ENCODE data around the gene TENT4B.
"Not testable (repeated sequence)": the region's sequence is repeated elsewhere in the genome, so short reads cannot be mapped to it uniquely, and the experiment has no call there.

Gene TENT4B

DNA sequence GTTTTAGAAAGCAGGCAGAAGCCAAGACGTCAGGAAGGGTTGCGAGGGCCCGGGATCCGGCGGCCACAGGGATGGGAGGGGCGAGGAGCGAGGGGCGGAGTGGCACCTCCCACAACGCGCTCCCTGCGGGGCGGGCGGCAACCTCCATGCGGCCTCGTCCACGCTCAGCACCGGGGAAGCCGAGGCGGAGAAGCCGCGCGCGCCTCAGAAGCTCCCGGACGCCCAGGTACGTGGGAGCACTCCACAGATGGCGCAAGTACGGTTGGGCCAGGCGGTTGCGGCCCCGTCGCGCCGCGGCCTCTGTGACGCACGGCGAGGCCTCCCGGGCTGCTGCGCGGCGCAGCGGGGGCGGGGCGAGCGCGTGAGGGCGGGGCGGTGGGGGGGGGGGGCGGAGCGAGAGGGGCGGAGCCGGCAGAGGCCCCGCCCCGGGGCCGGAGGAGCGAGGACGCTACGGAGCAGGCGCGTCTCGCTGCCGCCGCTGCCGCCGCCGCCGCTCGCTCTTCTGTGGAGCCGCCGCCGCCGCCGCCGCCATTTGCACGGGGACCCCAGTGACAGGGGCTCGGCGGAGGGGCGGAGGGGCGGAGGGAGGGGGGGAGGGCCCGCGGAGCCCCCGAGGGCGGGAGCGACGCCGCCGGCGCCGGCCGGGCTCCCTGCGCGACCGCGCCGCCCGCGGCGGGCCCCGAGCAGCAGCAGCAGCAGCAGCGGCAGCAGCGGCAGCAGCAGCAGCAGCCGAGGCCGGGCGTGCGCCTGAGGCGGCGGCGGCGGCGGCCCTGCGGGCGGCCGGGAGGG, at the start of gene TENT4B:
TENT4B (plus strand) TSS at position 500 of the 789 bp plus-strand sequence. CDS start 316 bp downstream, outside the sequence.
- CTCF ChIA-PET: interaction anchor here (1.4 to 1.5 kb wide), 3 partner anchors 32 to 85 kb away, joined by 4 to 11 read pairs (median 7); no protein-coding TSS in a partner anchor
- Mint-ChIP-seq H3K27me3 (no peaks in the 10 kb centered on the region), H3K4me3 (peak within 1 kb of the TSS; percentile 84), H3K9me3 (no peaks in the 10 kb centered on the region), H3K4me1 (peaks cover 43% of the 10 kb centered on the region), H3K27ac (peak within 1 kb of the TSS; percentile 96), H3K36me3 (peaks cover 13% of the 10 kb centered on the region)
- peak; percentile 92 for DNase-seq

DNA sequence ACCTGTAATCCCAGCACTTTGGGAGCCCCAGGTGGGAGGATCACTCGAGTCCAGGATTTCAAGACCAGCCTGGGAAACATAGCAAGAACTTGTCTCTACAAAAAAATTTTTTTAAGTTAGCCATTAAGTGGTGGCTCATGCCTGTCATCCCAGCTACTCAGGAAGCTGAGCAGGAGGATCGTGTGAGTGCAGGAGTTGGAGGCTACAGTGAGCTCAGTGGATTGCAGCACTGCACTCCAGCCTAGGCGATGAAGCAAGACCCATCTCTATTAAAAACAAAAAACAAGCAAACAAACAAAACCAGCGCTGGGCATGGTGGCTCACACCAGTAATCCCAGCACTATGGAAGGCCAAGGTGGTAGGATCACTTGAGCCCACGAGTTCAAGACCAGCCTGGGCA, 49.3 kb upstream of the TENT4B start:
- Mint-ChIP-seq H3K27ac (no peak overlapping the region), H3K36me3 (peaks cover 47% of the 10 kb centered on the region), H3K4me3 (no peak overlapping the region), H3K9me3 (no peaks in the 10 kb centered on the region), H3K27me3 (no peaks in the 10 kb centered on the region), H3K4me1 (no peaks in the 10 kb centered on the region)
- CTCF ChIA-PET: no interaction called here
- no peak for DNase-seq

DNA sequence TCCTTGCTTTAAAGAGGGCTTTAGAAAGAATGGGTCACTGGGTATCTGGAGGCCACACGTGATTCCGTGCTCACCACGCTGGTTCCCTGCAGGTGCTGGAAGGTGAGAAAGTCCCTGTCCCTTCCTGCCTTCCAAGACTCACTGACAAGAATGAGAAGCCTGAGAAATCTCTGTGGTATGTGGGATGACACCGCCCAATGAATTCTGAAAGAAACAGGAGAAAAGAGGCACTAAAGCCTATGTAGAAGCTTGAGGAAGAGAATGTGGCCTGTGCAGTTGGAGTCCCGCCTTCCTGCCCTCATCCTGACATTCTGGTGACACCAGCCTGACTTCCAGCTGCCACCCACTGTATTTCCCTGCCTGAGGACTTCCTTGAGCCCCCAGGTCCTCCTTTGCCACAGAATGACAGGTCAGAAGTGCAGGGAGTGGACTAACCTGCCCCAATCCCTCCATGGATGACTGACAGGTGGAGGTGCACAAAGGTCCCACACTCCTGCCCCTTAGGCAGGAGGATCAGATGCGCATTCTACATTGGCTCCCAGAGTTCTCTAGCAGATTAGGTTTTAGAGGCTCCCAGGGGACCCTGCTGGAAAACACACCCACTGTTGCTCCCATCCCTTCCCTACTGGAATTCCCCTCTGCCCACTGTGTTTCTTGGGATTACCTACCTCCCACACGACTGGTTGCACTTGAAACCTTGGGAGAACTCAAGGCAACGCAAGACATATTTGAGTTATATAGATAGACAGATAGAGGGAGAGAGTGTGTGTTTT, 38.6 kb upstream of the TENT4B start:
- H3K27me3 Mint-ChIP-seq: no peaks in the 10 kb centered on the region
- H3K4me1 Mint-ChIP-seq: peaks cover 5% of the 10 kb centered on the region
- H3K9me3 Mint-ChIP-seq: no peaks in the 10 kb centered on the region
- no peak for DNase-seq
- H3K36me3 Mint-ChIP-seq: no peaks in the 10 kb centered on the region
- CTCF ChIA-PET: no interaction called here
- no peak overlapping the region for H3K27ac Mint-ChIP-seq
- H3K4me3 Mint-ChIP-seq: no peak overlapping the region

DNA sequence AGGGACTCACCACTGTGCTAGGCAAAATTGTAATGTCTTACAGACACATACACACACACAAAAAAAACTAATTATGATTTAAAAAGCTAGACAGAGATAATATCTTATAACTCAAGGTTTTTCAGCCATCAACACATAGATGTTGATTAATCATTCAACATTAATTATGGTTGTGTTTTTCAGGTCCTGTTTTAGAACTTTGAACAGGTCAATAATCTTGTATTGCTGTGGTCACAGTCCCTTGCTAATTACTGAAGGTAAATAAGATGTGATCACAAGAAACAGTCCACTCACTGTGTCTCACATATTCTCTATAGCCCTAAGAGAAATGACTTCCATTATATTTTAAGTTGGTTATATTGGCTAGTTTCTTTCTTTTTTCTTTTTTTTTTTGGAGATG, 32.4 kb upstream of the TENT4B start:
- no peaks in the 10 kb centered on the region for H3K27me3 Mint-ChIP-seq
- H3K4me1 Mint-ChIP-seq: peaks cover 41% of the 10 kb centered on the region
- H3K36me3 Mint-ChIP-seq: no peaks in the 10 kb centered on the region
- no peaks in the 10 kb centered on the region for H3K9me3 Mint-ChIP-seq
- no peak overlapping the region for H3K4me3 Mint-ChIP-seq
- DNase-seq: no peak
- CTCF ChIA-PET: interaction anchor here (1.3 to 2.9 kb wide), 4 partner anchors 18 to 90 kb away, joined by 3 to 16 read pairs (median 7); partner anchors contain the start of gene HEATR3
- H3K27ac Mint-ChIP-seq: no peak overlapping the region

DNA sequence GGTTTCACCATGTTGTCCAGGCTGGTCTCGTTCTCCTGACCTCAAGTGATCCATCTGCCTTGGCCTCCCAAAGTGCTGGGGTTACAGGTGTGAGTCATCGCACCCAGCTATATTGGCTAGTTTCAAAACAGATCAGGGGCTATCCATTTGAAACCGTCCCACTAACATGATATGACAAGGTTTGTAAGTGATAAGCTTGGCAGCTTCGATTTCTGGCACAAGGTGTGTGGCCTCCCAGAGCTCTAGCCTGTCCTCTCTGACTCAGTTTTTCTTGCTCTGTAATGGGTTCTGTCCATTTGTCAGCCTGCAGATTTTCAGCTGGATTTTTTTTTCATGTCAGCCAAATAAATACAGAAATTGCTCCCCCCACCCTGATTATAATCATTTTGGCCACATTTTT, 31.8 kb upstream of the TENT4B start:
- no peaks in the 10 kb centered on the region for H3K27me3 Mint-ChIP-seq
- CTCF ChIA-PET: interaction anchor here (0.6 to 2.9 kb wide), 5 partner anchors 19 to 89 kb away, joined by 3 to 16 read pairs (median 7); partner anchors contain the start of gene HEATR3
- no peak for DNase-seq
- peak overlapping the region; percentile 20 for H3K27ac Mint-ChIP-seq
- H3K36me3 Mint-ChIP-seq: no peaks in the 10 kb centered on the region
- no peaks in the 10 kb centered on the region for H3K9me3 Mint-ChIP-seq
- H3K4me1 Mint-ChIP-seq: peaks cover 41% of the 10 kb centered on the region
- no peak overlapping the region for H3K4me3 Mint-ChIP-seq

DNA sequence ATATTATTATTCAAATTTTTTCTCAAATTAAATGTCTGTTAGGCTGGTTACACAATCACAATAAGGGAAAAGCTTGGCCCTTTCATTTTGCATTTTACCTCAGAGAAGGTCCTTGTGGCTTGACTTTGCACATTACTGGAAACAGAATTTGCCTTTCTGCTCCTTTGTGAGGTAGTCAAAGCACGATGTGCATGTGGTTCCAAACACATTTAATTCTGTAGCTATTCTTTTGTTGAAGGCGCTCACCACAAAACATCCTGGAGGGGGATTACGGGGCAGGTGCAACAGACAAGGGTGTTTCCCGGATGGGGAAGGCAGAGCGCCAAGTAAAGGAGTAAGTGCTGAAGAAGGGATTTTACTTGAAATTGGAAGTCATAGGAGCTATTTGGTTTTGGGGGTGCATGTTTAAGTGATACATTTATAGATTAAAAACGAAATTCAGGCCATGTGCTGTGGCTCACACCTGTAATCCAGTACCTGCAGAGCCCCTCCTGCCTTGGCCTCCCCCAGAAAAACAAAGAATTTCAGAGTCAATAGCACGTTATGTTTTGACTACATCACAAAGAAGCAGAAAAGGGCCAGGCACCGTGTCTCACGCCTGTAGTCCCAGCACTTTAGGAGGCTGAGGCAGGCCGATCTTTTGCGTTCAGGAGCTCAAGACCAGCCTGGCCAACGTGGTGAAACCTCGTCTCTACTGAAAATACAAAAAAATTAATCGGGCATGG, 31.2 kb upstream of the TENT4B start:
- H3K4me1 Mint-ChIP-seq: peaks cover 41% of the 10 kb centered on the region
- H3K36me3 Mint-ChIP-seq: no peaks in the 10 kb centered on the region
- peak overlapping the region; percentile 79 for H3K27ac Mint-ChIP-seq
- no peaks in the 10 kb centered on the region for H3K27me3 Mint-ChIP-seq
- peak; percentile 65 for DNase-seq
- CTCF ChIA-PET: interaction anchor here (0.6 to 2.9 kb wide), 6 partner anchors 19 to 97 kb away, joined by 3 to 16 read pairs (median 6); partner anchors contain the start of genes CNEP1R1 and HEATR3
- no peaks in the 10 kb centered on the region for H3K9me3 Mint-ChIP-seq
- H3K4me3 Mint-ChIP-seq: no peak overlapping the region

DNA sequence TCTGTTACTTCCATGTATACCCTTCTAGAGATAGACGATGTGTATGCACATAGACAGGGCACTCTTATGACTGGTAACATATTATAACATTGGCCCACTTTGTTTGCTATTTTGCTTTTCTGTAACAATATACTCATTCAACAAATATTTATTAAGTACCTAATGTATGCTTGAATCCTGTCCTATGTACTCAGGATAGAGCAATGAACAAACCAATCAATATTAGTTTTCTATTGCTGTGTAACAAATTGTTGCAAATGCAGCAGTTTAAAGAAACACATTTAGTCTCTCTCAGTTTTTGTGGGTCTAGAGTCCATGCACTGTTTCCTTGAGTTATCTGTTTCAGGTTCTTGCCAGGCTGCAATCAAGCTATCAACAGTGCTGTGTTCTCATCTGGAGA, 29.7 kb upstream of the TENT4B start:
- H3K4me3 Mint-ChIP-seq: no peak overlapping the region
- H3K27me3 Mint-ChIP-seq: no peaks in the 10 kb centered on the region
- H3K4me1 Mint-ChIP-seq: peaks cover 41% of the 10 kb centered on the region
- no peak overlapping the region for H3K27ac Mint-ChIP-seq
- H3K9me3 Mint-ChIP-seq: no peaks in the 10 kb centered on the region
- H3K36me3 Mint-ChIP-seq: no peaks in the 10 kb centered on the region
- CTCF ChIA-PET: interaction anchor here (0.6 kb wide), 1 partner anchor 92 kb away, joined by 3 read pairs; no protein-coding TSS in a partner anchor
- no peak for DNase-seq

DNA sequence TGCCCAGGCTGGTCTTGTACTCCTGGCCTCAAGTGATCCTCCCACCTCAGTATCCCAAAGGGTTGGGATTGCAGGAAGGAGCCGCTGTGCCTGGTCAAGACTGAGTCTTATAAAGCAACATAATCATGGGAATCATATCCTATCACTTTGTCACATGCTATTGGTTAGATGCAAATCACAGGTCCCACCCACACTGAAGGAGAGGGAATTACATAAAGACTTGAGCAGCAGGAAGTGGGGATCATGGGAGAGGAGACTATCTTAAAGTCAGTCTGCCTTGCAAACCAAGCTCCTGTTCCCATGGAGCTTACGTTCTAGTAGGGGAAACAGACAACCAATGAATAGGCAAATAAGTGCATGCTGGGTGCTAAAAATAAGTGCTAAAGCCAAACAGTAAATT, 28.3 kb upstream of the TENT4B start:
- Mint-ChIP-seq H3K4me1 (peaks cover 34% of the 10 kb centered on the region), H3K36me3 (no peaks in the 10 kb centered on the region), H3K4me3 (no peak overlapping the region), H3K27ac (no peak overlapping the region), H3K9me3 (no peaks in the 10 kb centered on the region), H3K27me3 (no peaks in the 10 kb centered on the region)
- DNase-seq: no peak
- CTCF ChIA-PET: interaction anchor here (0.6 kb wide), 1 partner anchor 85 kb away, joined by 3 read pairs; no protein-coding TSS in a partner anchor

DNA sequence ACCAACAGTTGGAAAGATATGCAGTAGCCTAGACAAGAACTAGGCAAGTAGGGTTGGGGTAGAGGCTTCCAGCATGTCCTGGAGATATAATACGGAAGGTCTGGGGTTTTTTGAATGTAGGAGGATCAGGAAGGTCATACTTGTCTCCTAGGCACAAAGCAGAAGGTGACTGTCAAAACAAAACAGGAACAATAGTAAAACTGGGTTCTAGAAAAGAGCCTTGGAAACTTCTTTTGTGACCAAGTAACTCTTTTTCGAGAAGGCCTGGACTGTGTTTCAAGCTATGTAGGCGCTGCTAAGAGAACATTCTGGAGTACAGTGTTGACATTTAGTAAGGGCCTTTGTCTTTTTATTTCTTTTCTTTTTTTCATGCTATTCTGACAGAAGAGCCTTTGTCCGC, 26.9 kb upstream of the TENT4B start:
- CTCF ChIA-PET: no interaction called here
- no peaks in the 10 kb centered on the region for H3K9me3 Mint-ChIP-seq
- H3K36me3 Mint-ChIP-seq: no peaks in the 10 kb centered on the region
- H3K4me1 Mint-ChIP-seq: peaks cover 22% of the 10 kb centered on the region
- H3K27ac Mint-ChIP-seq: no peak overlapping the region
- H3K27me3 Mint-ChIP-seq: no peaks in the 10 kb centered on the region
- DNase-seq: no peak
- no peak overlapping the region for H3K4me3 Mint-ChIP-seq

DNA sequence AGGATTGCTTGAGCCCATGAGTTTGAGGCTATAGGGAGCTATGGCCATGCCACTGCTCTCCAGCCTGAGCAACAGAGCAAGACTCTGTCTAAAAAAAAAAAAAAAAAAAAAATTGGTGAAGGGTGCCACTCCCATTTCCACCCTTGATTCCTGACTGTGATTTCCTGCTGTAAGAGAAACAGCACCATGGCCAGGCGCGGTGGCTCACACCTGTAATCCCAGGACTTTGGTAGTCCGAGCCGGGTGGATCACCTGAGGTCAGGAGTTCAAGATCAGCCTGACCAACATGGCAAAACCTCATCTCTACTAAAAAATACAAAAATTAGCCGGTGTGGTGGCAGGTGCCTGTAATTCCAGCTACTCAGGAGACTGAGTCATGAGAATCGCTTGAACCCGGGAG, 20.5 kb upstream of the TENT4B start:
- H3K36me3 Mint-ChIP-seq, H3K4me3 Mint-ChIP-seq, DNase-seq, H3K27ac Mint-ChIP-seq, H3K4me1 Mint-ChIP-seq, CTCF ChIA-PET, H3K9me3 Mint-ChIP-seq: not testable (repeated sequence)
- peaks cover 12% of the 10 kb centered on the region for H3K27me3 Mint-ChIP-seq

DNA sequence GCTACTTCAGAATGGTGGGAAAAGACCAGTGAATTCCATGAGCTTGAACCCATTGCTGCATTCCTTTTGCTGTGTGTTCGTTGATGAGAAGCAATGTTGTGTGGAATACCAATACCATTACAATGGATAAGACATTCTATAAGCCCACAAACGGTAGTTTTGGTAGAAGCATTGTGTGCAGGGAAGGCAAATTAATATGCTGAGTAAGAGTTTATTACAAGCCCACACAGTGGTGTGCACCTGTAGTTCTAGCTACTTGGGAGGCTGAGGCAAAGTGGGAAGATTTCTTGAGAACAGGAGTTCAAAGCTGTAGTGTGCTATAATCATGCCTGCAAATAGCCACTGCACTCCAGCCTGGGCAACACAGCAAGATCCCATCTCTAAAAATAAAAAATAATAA, 19.9 kb upstream of the TENT4B start:
- DNase-seq: no peak
- Mint-ChIP-seq H3K27ac (no peak overlapping the region), H3K9me3 (no peaks in the 10 kb centered on the region), H3K27me3 (peaks cover 12% of the 10 kb centered on the region), H3K4me1 (no peaks in the 10 kb centered on the region), H3K36me3 (no peaks in the 10 kb centered on the region), H3K4me3 (no peak overlapping the region)
- CTCF ChIA-PET: no interaction called here

DNA sequence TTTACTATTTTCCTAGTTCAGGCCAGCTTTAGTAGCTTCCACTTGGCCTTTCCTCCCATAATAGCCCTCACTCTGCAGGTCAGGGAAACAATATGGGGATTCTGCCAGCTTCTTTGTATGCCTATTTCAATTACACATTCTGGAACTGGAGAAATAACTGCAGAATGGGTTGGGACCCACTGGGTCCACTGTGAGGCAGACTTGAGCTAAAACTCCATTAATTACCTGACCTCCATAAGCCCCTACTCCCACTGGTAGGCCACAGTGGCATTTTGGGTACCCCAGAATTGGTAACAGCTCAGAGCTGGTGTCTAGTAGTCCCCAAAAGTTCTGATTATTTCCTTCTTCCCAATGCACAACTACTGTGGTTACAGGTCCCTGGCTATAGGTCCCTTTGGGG, 16.7 kb upstream of the TENT4B start:
- DNase-seq: no peak
- H3K27me3 Mint-ChIP-seq: peaks cover 12% of the 10 kb centered on the region
- no peak overlapping the region for H3K27ac Mint-ChIP-seq
- no peak overlapping the region for H3K4me3 Mint-ChIP-seq
- H3K36me3 Mint-ChIP-seq: no peaks in the 10 kb centered on the region
- no peaks in the 10 kb centered on the region for H3K4me1 Mint-ChIP-seq
- no peaks in the 10 kb centered on the region for H3K9me3 Mint-ChIP-seq
- CTCF ChIA-PET: interaction anchor here (1.3 to 1.4 kb wide), 2 partner anchors 74 to 191 kb away, joined by 3 to 9 read pairs; no protein-coding TSS in a partner anchor

DNA sequence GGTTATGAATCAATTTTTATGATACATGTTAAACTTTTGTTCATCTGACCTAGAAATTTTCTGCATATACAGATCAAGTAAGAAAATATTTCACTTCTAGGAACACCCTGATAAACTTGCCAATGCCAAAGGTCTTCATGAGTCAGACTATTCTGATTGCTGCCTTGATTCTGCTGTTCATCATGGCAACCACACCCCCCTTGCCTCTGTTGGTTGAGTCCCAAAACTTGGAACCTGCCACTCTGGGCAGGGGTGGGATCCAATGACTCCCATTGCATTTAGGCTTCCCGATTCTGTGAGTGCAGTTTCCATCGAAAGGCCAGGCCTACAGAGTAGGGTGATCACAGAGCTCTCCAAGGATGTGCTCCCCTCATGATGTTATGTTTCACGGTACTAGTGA, 15.8 kb upstream of the TENT4B start:
- no peak for DNase-seq
- peaks cover 10% of the 10 kb centered on the region for H3K27me3 Mint-ChIP-seq
- H3K4me1 Mint-ChIP-seq: no peaks in the 10 kb centered on the region
- CTCF ChIA-PET: interaction anchor here (0.6 to 1.3 kb wide), 2 partner anchors 73 to 112 kb away, joined by 3 to 7 read pairs; partner anchors contain the start of gene CNEP1R1
- H3K4me3 Mint-ChIP-seq: no peak overlapping the region
- no peak overlapping the region for H3K27ac Mint-ChIP-seq
- no peaks in the 10 kb centered on the region for H3K36me3 Mint-ChIP-seq
- no peaks in the 10 kb centered on the region for H3K9me3 Mint-ChIP-seq

DNA sequence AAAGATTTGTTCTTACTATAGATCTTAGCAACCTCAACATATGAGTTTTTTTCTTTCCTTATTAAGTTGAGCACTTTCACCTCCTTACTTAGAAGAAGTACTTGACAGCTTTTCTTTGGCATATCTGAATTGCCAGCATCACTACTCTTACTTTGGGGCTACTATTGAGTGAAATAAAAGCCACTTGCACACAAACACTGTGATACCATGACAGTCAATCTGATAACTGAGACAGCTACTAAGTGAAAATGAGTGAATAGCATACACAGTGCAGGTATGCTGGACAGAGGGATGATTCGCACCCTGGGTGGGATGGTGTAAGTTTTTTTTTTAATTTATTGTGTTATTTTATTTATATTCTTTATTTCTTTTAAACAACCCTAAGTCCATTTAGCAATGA, 13.5 kb upstream of the TENT4B start:
- H3K36me3 Mint-ChIP-seq: no peaks in the 10 kb centered on the region
- no peaks in the 10 kb centered on the region for H3K9me3 Mint-ChIP-seq
- H3K4me1 Mint-ChIP-seq: no peaks in the 10 kb centered on the region
- DNase-seq: no peak
- H3K27me3 Mint-ChIP-seq: peaks cover 3% of the 10 kb centered on the region
- CTCF ChIA-PET: interaction anchor here (0.7 kb wide), 1 partner anchor 656 kb away, joined by 3 read pairs; no protein-coding TSS in a partner anchor
- H3K4me3 Mint-ChIP-seq: no peak overlapping the region
- no peak overlapping the region for H3K27ac Mint-ChIP-seq
